ENCODE measurements around the gene S100A4. TPM values are rescaled to one million over a fixed set of nuclear protein-coding genes. Genes with fewer than 3 reads are reported as not detected.

Gene S100A4
- total and polyA plus RNA-seq, 3 donors from 2014 or later: 15.8 to 146 (median 23.8) TPM

DNA sequence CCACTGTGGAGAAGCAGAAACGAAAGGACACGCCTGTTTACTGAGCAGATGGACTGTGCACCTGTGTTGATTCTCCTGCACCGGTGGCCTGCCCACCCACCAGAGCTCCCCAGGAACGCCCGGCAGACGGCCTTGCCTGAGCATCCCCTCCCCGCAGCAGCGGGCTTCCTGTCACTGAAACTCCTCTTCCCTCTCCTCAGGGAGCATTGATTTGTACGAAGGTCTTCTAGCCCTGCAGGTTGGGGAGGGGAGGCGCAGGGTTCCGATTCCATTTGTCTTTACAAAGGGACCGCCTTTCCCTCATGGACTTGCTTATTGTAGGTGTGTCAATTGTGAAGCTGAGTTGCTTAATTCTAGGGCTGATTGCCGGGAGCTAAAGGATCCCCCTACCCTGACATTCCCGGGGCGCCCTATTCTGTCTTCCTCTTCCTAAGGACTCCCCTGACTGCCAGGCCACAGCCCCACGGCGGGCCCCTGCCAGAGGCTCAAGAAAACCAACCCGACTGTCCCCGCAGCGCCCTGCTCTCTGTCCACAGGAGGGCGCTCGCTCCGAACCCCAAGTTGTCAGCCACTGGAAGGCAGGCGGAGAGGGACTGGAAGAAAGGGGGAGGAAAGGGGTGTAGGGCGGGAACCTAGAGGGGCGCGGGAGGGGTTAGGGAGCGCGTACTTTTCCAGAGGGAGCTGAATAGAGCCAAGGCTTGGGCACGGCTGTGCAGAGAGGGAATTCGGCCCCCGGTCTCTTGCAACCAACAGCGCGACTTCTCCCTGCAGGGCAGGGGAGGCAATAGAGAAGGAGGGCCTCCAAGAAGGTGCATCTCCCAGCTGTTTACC is 12.6 kb downstream of the S100A4 start:
- H3K36me3 ChIP-seq (ENCODE audit: low read depth, missing control alignments): no peaks in the 10 kb centered on the region
- WGBS, 2 donors: 21 to 33% methylated on average over 31 to 34 of the region's 34 CpGs
- H3K4me1 ChIP-seq: peaks cover 15% of the 10 kb centered on the region
- peak; percentile 85 for DNase-seq
- H3K9me3 ChIP-seq: no peaks in the 10 kb centered on the region
- peak overlapping the region in 1 of 2 donors; percentile 36 for H3K4me3 ChIP-seq
- intact Hi-C loops (cut with DNase I; ENCODE audit: low total_unique reads): loop anchor here (5.0 kb wide), 1 partner anchor 34 kb away; the partner anchor contains the start of gene S100A2
- H3K27me3 ChIP-seq: no peaks in the 10 kb centered on the region
- peak overlapping the region in 1 of 2 donors; percentile 96 for H3K27ac ChIP-seq
- peak; percentile 54 to 83 (median 81) for TF ChIP-seq CTCF (IDR thresholded peaks at IDR 0.05)
- TF ChIP-seq POLR2A (IDR thresholded peaks at IDR 0.05): no peak

DNA sequence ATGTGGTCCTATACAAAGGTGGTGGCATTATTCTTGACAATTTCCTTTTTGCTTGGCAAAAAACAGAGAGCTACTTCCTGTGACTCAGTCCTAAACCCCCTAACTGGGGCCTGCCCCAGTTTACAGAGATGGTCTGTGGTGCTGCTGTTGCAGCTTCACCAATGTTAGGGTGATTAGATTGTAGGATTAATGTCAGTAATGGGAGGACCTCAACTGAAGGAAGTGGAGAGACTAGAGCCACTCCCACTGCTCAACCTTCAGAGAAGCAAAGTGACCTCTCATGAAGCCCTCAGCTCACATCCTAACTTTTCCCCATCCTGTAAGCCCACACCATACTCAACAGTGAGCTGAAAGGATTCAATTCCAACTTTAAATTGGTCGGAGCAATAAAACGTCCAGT is 13.4 kb downstream of the S100A4 start:
- H3K27ac ChIP-seq: no peak overlapping the region
- WGBS, 2 donors: 66 to 70% methylated on average over 2 of the region's 2 CpGs

GRCh38 chr1:153531638-153532037 is 14.0 kb downstream of the S100A4 start:
- no peak for DNase-seq
- no peaks in the 10 kb centered on the region for H3K27me3 ChIP-seq
- TF ChIP-seq CTCF (IDR thresholded peaks at IDR 0.05): no peak
- TF ChIP-seq POLR2A (IDR thresholded peaks at IDR 0.05): no peak
- 88 to 90% methylated on average over 3 of the region's 3 CpGs for WGBS, 2 donors
- no peak overlapping the region for H3K4me3 ChIP-seq
- H3K4me1 ChIP-seq: peaks cover 15% of the 10 kb centered on the region
- no peaks in the 10 kb centered on the region for H3K36me3 ChIP-seq (ENCODE audit: low read depth, missing control alignments)
- intact Hi-C loops (cut with DNase I; ENCODE audit: low total_unique reads): loop anchor here (5.0 kb wide), 1 partner anchor 36 kb away; the partner anchor contains the start of gene S100A2
- no peak overlapping the region for H3K27ac ChIP-seq
- H3K9me3 ChIP-seq: no peaks in the 10 kb centered on the region

More for the DNA sequence above, 13.4 kb downstream of the S100A4 start:
- H3K4me3 ChIP-seq: no peak overlapping the region
- no peaks in the 10 kb centered on the region for H3K27me3 ChIP-seq
- TF ChIP-seq CTCF (IDR thresholded peaks at IDR 0.05) (no peak), POLR2A (IDR thresholded peaks at IDR 0.05) (no peak)
- no peaks in the 10 kb centered on the region for H3K36me3 ChIP-seq (ENCODE audit: low read depth, missing control alignments)
- intact Hi-C loops (cut with DNase I; ENCODE audit: low total_unique reads): loop anchor here (5.0 kb wide), 1 partner anchor 35 kb away; the partner anchor contains the start of gene S100A2
- no peaks in the 10 kb centered on the region for H3K9me3 ChIP-seq
- H3K4me1 ChIP-seq: peaks cover 15% of the 10 kb centered on the region
- DNase-seq: no peak

DNA sequence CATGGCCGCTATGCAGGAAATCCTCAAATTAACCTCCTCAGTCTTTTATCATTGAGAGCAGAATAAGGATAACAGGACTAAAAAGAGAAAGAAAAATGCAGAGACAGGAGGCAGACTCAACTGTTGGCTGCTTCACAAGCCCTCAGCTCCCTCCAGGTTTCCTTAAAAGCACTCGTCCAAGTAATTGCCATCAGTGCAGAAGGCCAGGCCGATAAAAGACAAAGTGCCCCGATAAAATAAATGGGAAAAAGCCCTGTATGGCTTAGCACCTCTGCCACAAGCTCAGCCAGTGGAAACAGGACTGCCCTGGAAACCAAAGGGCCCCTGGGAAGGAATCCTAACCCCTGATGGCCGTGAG is 17.9 kb downstream of the S100A4 start:
- Histone ChIP-seq H3K4me1 (peaks cover 5% of the 10 kb centered on the region), H3K9me3 (no peaks in the 10 kb centered on the region), H3K4me3 (no peak overlapping the region), H3K27ac (no peak overlapping the region), H3K36me3 (ENCODE audit: low read depth, missing control alignments) (no peaks in the 10 kb centered on the region), H3K27me3 (no peaks in the 10 kb centered on the region)
- 84 to 96% methylated on average over 5 of the region's 5 CpGs for WGBS, 2 donors
- no peak for DNase-seq
- TF ChIP-seq POLR2A (IDR thresholded peaks at IDR 0.05): no peak
- TF ChIP-seq CTCF (IDR thresholded peaks at IDR 0.05): no peak
- intact Hi-C loops (cut with DNase I; ENCODE audit: low total_unique reads): no loop called here

Data from testis (tissue), 3 donors.